Measurements from ENCODE around the gene LGALS7.
"Not testable (repeated sequence)": the region's sequence is repeated elsewhere in the genome, so short reads cannot be mapped to it uniquely, and the experiment has no call there.

LGALS7 gene

GRCh38 chr19:38773469-38774177, at the start of gene LGALS7:
Gene LGALS7, minus strand, starts transcription at chr19:38773517. Its CDS starts 25 bp downstream, at chr19:38773492.
- no peak for DNase-seq (ENCODE audit: low read depth)

- not testable (repeated sequence) for DNase-seq (ENCODE audit: low read depth)
Observed at GRCh38 chr19:38821230-38821825, 48.0 kb upstream of the LGALS7 start.

GRCh38 chr19:38819231-38819920, 46.1 kb upstream of the LGALS7 start:
- DNase-seq (ENCODE audit: low read depth): no peak

- no peak for DNase-seq (ENCODE audit: low read depth)
Observed at GRCh38 chr19:38817081-38817480, 43.8 kb upstream of the LGALS7 start.

- DNase-seq (ENCODE audit: low read depth): no peak
Observed at GRCh38 chr19:38816131-38816750, 42.9 kb upstream of the LGALS7 start.

GRCh38 chr19:38815059-38816001, 42.0 kb upstream of the LGALS7 start:
- no peak for DNase-seq (ENCODE audit: low read depth)

- not testable (repeated sequence) for DNase-seq (ENCODE audit: low read depth)
Observed at GRCh38 chr19:38813932-38814331, 40.6 kb upstream of the LGALS7 start.

GRCh38 chr19:38813323-38813722, 40.0 kb upstream of the LGALS7 start:
- no peak for DNase-seq (ENCODE audit: low read depth)

GRCh38 chr19:38812841-38813320, 39.6 kb upstream of the LGALS7 start, which contains the start of gene LGALS4:
Gene LGALS4, minus strand, starts transcription at chr19:38812945. Its CDS starts 59 bp downstream, at chr19:38812886.
- DNase-seq (ENCODE audit: low read depth): no peak

GRCh38 chr19:38812009-38812840, 38.9 kb upstream of the LGALS7 start:
- DNase-seq (ENCODE audit: low read depth): no peak

- DNase-seq (ENCODE audit: low read depth): no peak
Observed at GRCh38 chr19:38809592-38810252, 36.4 kb upstream of the LGALS7 start.

GRCh38 chr19:38808741-38809140, 35.4 kb upstream of the LGALS7 start:
- DNase-seq (ENCODE audit: low read depth): no peak

GRCh38 chr19:38807374-38808098, 34.2 kb upstream of the LGALS7 start:
- DNase-seq (ENCODE audit: low read depth): not testable (repeated sequence)

GRCh38 chr19:38806371-38806770, 33.1 kb upstream of the LGALS7 start:
- no peak for DNase-seq (ENCODE audit: low read depth)

- peak; percentile 48 for DNase-seq (ENCODE audit: low read depth)
Observed at GRCh38 chr19:38805180-38805579, 31.9 kb upstream of the LGALS7 start.

- DNase-seq (ENCODE audit: low read depth): no peak
Observed at GRCh38 chr19:38803543-38803942, 30.2 kb upstream of the LGALS7 start.

GRCh38 chr19:38801359-38802095, 28.2 kb upstream of the LGALS7 start:
- no peak for DNase-seq (ENCODE audit: low read depth)

GRCh38 chr19:38800577-38801347, 27.4 kb upstream of the LGALS7 start:
- DNase-seq (ENCODE audit: low read depth): no peak

Data from ELR (cell line).